ENCODE results near the gene LGI4.

The LGI4 gene

DNA sequence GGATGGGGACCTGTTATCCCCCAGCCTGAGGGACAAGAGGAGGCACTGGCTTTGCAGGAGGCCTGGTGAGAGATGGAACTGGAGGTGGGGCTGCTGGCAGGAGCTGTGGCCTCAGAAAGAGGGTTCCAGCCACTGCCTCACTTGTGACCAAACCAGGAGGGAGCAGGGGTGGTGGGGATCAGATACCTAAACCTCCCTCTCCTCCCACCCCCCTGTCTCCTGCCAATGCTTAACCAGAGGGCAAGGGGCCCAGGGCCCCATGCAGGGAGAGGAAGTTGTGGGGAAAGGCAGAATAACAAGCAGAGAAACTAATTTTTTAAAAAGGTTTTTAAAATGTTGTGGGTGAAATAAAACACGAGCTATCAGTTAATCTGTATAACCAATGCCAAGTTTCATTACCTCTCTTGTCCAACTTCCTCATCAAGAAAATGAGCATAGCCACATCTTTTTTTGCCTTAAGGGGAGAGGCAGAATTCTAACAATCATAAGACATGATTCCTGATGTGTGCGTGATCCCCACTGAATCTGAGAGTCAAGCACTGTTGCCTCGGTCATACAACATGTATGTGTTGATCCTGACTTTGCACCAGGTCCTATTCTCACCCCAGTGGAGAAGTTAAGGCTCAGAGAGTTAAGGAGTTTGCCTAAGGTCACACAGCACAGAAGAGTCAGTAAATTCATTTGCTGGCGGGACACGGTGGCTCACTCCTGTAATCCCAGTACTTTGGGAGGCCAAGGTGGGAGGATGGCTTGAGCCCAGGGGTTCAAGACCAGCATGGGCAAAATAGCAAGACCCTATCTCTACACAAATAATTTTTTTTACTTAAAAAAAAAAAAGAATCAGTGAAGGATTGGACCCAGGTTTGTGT is 32.6 kb upstream of the LGI4 start:
- TF ChIP-seq, protein P1, sequence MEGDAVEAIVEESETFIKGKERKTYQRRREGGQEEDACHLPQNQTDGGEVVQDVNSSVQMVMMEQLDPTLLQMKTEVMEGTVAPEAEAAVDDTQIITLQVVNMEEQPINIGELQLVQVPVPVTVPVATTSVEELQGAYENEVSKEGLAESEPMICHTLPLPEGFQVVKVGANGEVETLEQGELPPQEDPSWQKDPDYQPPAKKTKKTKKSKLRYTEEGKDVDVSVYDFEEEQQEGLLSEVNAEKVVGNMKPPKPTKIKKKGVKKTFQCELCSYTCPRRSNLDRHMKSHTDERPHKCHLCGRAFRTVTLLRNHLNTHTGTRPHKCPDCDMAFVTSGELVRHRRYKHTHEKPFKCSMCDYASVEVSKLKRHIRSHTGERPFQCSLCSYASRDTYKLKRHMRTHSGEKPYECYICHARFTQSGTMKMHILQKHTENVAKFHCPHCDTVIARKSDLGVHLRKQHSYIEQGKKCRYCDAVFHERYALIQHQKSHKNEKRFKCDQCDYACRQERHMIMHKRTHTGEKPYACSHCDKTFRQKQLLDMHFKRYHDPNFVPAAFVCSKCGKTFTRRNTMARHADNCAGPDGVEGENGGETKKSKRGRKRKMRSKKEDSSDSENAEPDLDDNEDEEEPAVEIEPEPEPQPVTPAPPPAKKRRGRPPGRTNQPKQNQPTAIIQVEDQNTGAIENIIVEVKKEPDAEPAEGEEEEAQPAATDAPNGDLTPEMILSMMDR (IDR thresholded peaks at IDR 0.05; ENCODE audit: insufficient read depth, low read depth, low read length, missing control alignments) = no peak
- no peak overlapping the region for H3K4me3 ChIP-seq (ENCODE audit: low read depth, low read length)
- DNase-seq (ENCODE audit: low read depth) = no peak

DNA sequence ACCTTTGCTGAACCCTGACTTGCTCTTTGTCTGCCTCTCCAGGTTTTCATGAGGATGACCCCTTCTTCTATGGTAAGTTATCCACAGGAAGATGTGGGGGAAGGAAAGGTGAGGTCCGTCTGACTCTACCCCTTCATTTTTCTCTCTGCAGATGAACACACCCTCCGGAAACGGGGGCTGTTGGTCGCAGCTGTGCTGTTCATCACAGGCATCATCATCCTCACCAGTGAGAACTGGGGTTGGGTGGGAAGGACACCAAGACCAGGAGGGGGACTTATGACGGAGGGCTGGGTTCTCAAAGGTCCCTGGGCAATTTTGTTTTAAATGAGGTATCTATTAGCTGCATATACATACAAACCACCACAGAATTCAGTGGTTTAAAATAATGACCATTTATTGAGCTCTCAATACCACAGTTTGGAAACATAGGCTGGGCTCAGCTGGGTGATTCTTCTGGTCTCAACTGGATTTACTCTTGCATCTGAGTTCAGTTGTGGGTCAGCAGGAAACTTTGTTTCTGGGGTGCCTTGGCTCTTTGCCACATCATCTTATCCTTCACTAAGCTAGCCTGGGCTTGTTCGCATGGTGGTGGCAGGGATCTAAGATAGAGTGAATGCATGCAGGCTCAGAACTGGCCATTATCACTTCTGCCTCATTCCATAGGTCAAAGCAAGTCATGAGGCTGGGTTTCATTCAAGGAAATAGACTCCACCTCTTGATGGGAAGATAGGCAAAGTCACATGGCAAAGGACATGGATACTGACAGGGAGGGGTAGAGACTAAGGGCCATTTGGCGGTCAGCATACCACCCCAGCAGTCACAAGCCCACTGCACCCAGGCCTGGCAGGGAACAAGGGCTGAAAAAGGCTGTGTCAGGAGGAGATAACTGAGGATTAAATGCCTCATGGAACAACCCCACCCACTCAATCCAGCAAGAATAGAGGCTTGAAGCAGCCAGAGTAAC is 31.5 kb upstream of the LGI4 start:
- no peak for DNase-seq (ENCODE audit: low read depth)
- H3K4me3 ChIP-seq (ENCODE audit: low read depth, low read length) = no peak overlapping the region
- TF ChIP-seq, protein P1 (IDR thresholded peaks at IDR 0.05; ENCODE audit: insufficient read depth, low read depth, low read length, missing control alignments) = no peak

DNA sequence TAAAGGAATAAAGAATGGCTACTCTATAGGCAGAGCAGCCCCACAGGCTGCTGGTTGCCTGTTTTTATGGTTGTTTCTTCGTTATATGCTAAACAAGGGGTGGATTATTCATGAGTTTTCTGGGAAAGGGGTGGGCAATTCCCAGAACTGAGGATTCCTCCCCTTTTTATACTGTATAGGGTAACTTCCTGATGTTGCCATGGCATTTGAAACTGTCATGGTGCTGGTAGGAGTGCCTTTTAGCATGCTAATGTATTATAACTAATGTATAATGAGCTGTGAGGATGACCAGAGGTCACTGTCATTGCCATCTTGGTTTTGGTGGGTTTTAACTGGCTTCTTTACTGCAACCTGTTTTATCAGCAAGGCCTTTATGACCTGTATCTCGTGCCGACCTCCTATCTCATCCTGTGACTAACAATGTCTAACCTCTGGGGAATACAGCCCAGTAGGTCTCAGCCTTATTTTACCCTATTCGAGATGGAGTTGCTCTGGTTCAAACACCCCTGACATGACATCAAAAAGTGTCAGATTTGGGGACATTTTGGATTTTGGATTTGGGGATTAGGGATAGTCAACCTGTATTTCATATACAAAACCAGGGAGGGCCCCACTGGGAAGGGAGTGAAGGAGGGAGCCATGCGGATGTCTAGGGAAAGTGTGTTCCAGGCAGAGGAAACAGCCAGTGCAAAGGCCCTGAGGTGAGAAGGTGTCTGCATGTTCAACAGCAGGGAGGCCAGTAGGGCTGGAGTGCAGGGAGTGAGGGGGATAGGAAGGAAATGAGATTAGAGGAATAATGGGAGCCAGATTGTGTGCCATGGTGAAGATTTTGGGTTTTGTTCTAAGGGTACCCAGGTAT is 30.6 kb upstream of the LGI4 start:
- DNase-seq (ENCODE audit: low read depth) = no peak
- no peak overlapping the region for H3K4me3 ChIP-seq (ENCODE audit: low read depth, low read length)
- TF ChIP-seq, protein P1 (IDR thresholded peaks at IDR 0.05; ENCODE audit: insufficient read depth, low read depth, low read length, missing control alignments) = no peak

DNA sequence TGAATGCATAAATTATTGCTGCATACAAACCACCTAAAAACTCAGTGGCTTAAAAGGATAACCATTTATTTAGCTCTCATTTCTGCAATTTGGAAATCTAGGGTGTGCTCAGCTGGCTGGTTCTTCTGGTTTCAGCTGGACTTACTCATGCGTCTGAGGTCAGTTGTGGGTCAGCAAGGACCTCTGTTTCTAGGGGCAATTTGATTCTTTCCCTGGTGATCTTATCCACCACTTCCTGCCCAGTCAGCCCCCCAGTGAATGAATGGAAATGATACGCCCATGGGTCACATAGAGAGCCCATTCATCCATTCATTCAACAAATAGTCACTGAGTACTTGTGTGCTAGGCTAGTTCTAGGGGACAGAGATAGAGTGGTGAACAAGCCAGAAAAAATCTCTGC is 29.6 kb upstream of the LGI4 start:
- TF ChIP-seq, protein P1 (IDR thresholded peaks at IDR 0.05; ENCODE audit: insufficient read depth, low read depth, low read length, missing control alignments) = no peak
- no peak for DNase-seq (ENCODE audit: low read depth)
- H3K4me3 ChIP-seq (ENCODE audit: low read depth, low read length) = no peak overlapping the region

DNA sequence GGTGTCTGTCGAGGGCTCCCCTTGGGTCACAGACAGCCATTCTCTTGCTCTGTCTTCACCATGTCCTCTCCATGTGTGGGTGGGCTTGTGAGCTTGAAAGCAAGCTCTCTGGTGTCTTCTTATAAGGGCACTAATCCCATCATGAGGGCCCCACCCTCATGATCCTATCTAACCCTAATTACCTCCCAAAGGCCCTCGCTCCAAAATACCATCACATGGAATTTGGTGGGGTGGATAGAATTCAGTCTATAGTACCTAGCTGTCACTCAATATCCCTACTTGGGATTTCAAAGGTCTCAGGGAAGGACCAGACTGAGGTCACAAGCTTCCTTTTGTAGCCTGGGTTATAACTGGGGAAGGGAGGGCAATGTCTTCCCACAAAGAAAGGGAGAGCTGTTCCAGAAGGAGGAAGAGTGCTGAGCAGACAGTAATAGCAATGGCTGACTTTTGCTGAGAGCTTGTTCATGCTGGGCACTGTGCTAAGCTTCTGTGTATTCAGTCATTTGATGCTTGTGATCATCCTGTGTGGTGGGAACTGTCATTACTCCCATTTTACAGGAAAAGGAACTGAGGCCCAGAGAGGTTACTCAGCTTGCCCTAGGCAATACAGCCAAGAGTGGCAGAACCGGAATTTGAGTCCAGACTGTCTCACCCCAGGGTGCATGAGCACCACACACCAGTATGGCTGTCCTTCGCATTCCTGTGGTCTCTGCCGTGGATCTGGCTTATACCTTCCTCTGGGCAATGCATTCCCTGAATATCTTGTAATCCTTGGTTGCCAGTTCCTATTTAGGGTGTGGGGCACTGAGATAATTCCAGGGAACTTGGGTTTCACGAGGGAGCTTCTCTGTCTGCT is 27.8 kb upstream of the LGI4 start:
- no peak overlapping the region for H3K4me3 ChIP-seq (ENCODE audit: low read depth, low read length)
- TF ChIP-seq, protein P1 (IDR thresholded peaks at IDR 0.05; ENCODE audit: insufficient read depth, low read depth, low read length, missing control alignments) = no peak
- no peak for DNase-seq (ENCODE audit: low read depth)

DNA sequence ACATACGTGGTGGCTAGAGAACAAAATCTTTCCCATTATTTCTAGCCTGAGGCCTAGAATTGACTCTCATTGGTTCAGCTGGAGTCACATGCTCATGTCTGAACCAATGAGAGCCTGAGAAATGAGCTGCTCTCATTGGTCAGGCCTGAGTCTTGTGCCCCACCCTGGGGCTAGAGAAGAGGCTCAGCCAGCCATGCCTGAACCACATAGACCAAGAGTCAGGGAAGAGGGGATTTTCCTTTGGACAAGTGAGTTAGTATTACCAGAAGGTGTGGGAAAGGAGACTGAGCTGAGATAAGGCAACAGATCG is 26.5 kb upstream of the LGI4 start:
- no peak for DNase-seq (ENCODE audit: low read depth)
- H3K4me3 ChIP-seq (ENCODE audit: low read depth, low read length) = no peak overlapping the region
- TF ChIP-seq, protein P1 (IDR thresholded peaks at IDR 0.05; ENCODE audit: insufficient read depth, low read depth, low read length, missing control alignments) = no peak
